Endometrial microvascular endothelial cells (primary cell): ENCODE results near the gene TAPBPL. TPM values are rescaled to one million over a fixed set of nuclear protein-coding genes. Genes with fewer than 3 reads are reported as not detected.

Experiments
- total RNA-seq: library from RNA; depleted of rRNA; stranded (reverse); fragments of >200 nt; gene quantifications from one replicate; pipeline ENCODE4 v1.2.3, GENCODE V29; 2015; ENCODE audit errors: inconsistent ontology term

The TAPBPL gene
- total RNA-seq, 1 donor from 2014 or later = 18.2 TPM

Other genes starting within 250 kb of the TAPBPL start
- gene PLEKHG6, start 141.4 kb upstream of the TAPBPL start, total RNA-seq = not detected
- 254 TPM for gene TNFRSF1A, start 110.0 kb upstream of the TAPBPL start, total RNA-seq
- gene SCNN1A, start 76.5 kb upstream of the TAPBPL start, total RNA-seq = not detected
- gene LTBR, start 67.9 kb upstream of the TAPBPL start, total RNA-seq = 169 TPM
- gene CD27, start 7.1 kb upstream of the TAPBPL start, total RNA-seq = not detected
- 2.1 TPM for gene VAMP1, start 18.6 kb downstream of the TAPBPL start, total RNA-seq
- 108 TPM for gene MRPL51, start 41.2 kb downstream of the TAPBPL start, total RNA-seq
- 102 TPM for gene NCAPD2, start 42.1 kb downstream of the TAPBPL start, total RNA-seq
- 6,670 TPM for gene GAPDH, start 82.5 kb downstream of the TAPBPL start, total RNA-seq
- 15.8 TPM for gene IFFO1, start 104.0 kb downstream of the TAPBPL start, total RNA-seq
- gene NOP2, start 116.2 kb downstream of the TAPBPL start, total RNA-seq = 59.6 TPM
- 202 TPM for gene CHD4, start 155.3 kb downstream of the TAPBPL start, total RNA-seq
- not detected for gene LPAR5, start 183.9 kb downstream of the TAPBPL start, total RNA-seq
- not detected for gene ACRBP, start 195.4 kb downstream of the TAPBPL start, total RNA-seq
- 39.5 TPM for gene ING4, start 211.1 kb downstream of the TAPBPL start, total RNA-seq
- gene ZNF384, start 237.3 kb downstream of the TAPBPL start, total RNA-seq = 13.8 TPM
- not detected for gene PIANP, start 248.8 kb downstream of the TAPBPL start, total RNA-seq